Stomach (tissue), 4 donors: ENCODE data around the gene AIF1.

Experiments
- CTCF ChIP-seq, 7 experiments: fragments of 450-650 bp in 4 of 7; fragments of 200-600 bp in 3 of 7; sonication (generic) in 3 of 7; IDR thresholded peaks; one replicate each; pipeline ENCODE4 v1.5.1; 2016 to 2019; ENCODE audit warnings: antibody characterized with exemption in 7 of 7, control low read depth in 2 of 7, mild to moderate bottlenecking in 1 of 7
- EP300 ChIP-seq: sonication (generic); formaldehyde crosslinking; IDR thresholded peaks from one replicate; pipeline ENCODE4 v1.6.1; 2017; ENCODE audit warnings: antibody characterized with exemption
- POLR2A ChIP-seq, 4 donors: fragments of 450-650 bp; IDR thresholded peaks; one replicate each; pipeline ENCODE4 v1.6.1; 2016; ENCODE audit warnings: antibody characterized with exemption in 4 of 4, control low read depth in 2 of 4, mild to moderate bottlenecking in 1 of 4, moderate library complexity in 1 of 4
- POLR2AphosphoS5 ChIP-seq, 3 donors: sonication (generic); formaldehyde crosslinking; IDR thresholded peaks; one replicate each; pipeline ENCODE4 v1.6.1; 2016; ENCODE audit warnings: antibody characterized with exemption in 3 of 3

- TF ChIP-seq POLR2A (IDR thresholded peaks at IDR 0.05) (no peak), CTCF (IDR thresholded peaks at IDR 0.05) (no peak), EP300 (no peak), POLR2AphosphoS5 (IDR thresholded peaks at IDR 0.05) (no peak)
Measured at GRCh38 chr6:31586008-31586407, 29.0 kb upstream of the AIF1 start, which contains the start of gene LST1.
